Tibial artery (tissue), 4 donors: Measurements from ENCODE around the gene METTL22.

Source experiments
- DNase-seq, 2 donors: peaks; one replicate each; pipeline ENCODE4 v3.0.0-alpha.2; 2019
- H3K27ac ChIP-seq, 2 donors: fragments of 200-600 bp; sonication (generic) in 1 of 2; 1 replicate in 1 of 2; 2 replicates in 1 of 2; pipeline ENCODE4 v1.5.1; 2018 to 2019; ENCODE audit warnings: mild to moderate bottlenecking in 1 of 2
- H3K27me3 ChIP-seq, 2 donors: fragments of 200-600 bp; sonication (generic) in 1 of 2; one replicate each; pipeline versions ENCODE4 v1.5.1 to v1.6.0; 2016 to 2019
- H3K36me3 ChIP-seq, 3 donors: fragments of 200-600 bp; sonication (generic) in 2 of 3; one replicate each; pipeline ENCODE4 v1.5.1; 2016 to 2019; ENCODE audit warnings: mild to moderate bottlenecking in 2 of 3
- H3K4me1 ChIP-seq, 4 donors: fragments of 200-600 bp; sonication (generic) in 2 of 4; 1 replicate in 3 of 4; 2 replicates in 1 of 4; pipeline ENCODE4 v1.5.1; 2016 to 2019
- H3K4me3 ChIP-seq, 2 donors: fragments of 200-600 bp; sonication (generic) in 1 of 2; 1 replicate in 1 of 2; 2 replicates in 1 of 2; pipeline ENCODE4 v1.5.1; 2018 to 2019; ENCODE audit warnings: mild to moderate bottlenecking in 2 of 2
- H3K9me3 ChIP-seq, 3 donors: fragments of 200-600 bp; sonication (generic) in 1 of 3; one replicate each; pipeline ENCODE4 v1.5.1; 2016 to 2019
- intact Hi-C: fragments of 100-400 bp; cut with DNase I; formaldehyde crosslinking; loops from one replicate; pipeline ENCODE4 v1.15.0; 2023; ENCODE audit warnings: low total_unique reads
- TF ChIP-seq, protein P1 (sequence below), 2 experiments: fragments of 200-600 bp in 1 of 2; fragments of 450-650 bp in 1 of 2; IDR thresholded peaks; one replicate each; pipeline ENCODE4 v1.5.1; 2017 to 2019; ENCODE audit warnings: antibody characterized with exemption in 2 of 2, mild to moderate bottlenecking in 1 of 2, moderate library complexity in 1 of 2

Gene METTL22

DNA sequence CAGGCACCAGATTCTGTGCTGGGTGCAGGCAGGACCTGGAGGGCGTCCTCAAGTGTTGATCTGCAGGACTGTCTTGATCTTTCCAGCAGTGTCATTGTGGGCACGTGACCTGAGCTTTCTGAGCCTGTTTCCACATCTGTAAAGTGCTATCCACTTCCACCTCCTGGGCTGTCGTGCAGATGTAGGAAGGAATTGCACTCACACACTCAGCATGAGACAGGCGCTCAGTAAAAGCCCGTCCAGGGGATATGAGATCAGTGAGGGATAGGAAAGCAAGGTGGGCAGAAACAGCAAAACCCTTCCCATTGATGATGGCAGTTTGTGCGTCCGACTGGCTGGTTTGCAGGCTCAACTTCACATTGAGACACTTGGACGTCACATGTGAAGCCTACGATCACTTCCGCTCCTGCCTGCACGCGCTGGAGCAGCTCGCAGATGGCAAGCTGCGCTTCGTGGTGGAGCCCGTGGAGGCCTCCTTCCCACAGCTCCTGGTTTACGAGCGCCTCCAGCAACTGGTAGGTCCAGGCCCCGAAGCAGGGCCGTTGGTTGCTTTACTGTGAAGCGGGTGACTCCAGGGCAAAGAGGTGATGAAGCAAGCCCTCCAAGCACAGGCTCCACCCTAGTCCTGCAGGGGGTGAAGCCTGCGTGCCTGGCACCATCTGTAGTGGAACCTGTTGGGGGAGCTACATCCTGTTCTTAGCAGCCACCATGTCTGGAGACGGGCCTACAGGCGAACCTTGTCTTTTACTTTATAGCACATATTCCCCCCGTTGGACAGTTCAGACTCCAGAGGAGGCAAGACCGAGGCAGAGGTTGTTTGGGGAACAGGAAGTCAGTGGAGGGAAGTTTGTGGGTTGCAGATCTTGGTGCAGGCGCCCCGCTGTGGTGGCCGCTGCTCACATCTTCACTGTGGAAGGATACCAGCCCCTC lies 23.0 kb downstream of the METTL22 start:
- H3K36me3 ChIP-seq, result peaks cover 77 to 89% (median 83%) of the 10 kb centered on the region in 3 donors
- H3K27me3 ChIP-seq, result no peaks in the 10 kb centered on the region
- H3K9me3 ChIP-seq, result no peaks in the 10 kb centered on the region
- no peaks in the 10 kb centered on the region for H3K4me1 ChIP-seq
- intact Hi-C loops, result no loop called here
- no peak overlapping the region for H3K27ac ChIP-seq
- TF ChIP-seq, protein P1, sequence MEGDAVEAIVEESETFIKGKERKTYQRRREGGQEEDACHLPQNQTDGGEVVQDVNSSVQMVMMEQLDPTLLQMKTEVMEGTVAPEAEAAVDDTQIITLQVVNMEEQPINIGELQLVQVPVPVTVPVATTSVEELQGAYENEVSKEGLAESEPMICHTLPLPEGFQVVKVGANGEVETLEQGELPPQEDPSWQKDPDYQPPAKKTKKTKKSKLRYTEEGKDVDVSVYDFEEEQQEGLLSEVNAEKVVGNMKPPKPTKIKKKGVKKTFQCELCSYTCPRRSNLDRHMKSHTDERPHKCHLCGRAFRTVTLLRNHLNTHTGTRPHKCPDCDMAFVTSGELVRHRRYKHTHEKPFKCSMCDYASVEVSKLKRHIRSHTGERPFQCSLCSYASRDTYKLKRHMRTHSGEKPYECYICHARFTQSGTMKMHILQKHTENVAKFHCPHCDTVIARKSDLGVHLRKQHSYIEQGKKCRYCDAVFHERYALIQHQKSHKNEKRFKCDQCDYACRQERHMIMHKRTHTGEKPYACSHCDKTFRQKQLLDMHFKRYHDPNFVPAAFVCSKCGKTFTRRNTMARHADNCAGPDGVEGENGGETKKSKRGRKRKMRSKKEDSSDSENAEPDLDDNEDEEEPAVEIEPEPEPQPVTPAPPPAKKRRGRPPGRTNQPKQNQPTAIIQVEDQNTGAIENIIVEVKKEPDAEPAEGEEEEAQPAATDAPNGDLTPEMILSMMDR (IDR thresholded peaks at IDR 0.05), result no peak
- no peak overlapping the region for H3K4me3 ChIP-seq
- DNase-seq, result peak in 1 of 2 donors; percentile 42

DNA sequence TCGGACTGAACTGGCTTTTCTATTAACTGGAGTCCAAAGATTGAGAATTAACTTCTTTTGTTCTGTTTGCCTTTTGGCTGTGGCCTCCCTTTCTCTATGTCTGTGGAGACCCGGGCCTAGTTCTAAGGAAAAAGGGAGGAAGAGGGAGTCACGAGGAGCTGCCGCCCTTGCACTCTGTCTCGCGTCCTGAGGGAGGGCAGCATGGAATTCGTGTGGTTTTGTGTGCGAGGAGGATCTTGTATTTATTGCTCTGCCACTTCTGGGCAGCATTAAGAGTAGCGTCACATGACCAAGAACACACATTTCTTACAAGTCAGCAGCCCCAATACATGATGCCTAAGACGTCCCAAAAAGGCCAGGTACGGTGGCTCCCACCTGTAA lies 23.6 kb downstream of the METTL22 start:
- no peak overlapping the region for H3K4me3 ChIP-seq

DNA sequence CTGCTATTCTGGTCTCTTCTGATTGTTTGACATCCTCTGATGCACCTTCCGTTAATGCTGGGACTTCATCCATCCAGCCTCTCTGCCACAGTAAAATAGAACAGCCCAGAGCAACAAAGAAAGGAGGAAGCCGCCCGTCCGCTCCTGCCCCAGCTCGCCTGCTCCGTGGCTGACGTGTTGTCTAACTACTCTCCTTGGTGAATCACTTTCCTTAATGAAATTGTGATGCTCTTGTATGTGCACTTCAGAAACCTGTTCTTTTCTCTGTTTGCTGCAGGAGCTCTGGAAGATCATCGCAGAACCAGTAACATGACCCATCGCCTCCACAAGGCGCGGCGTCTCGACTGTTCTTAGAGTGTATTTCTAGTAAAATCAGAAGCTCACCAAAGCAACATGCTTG lies 24.3 kb downstream of the METTL22 start:
- intact Hi-C loops, result no loop called here
- peaks cover 70 to 82% (median 76%) of the 10 kb centered on the region in 3 donors for H3K36me3 ChIP-seq
- TF ChIP-seq, protein P1 (IDR thresholded peaks at IDR 0.05), result no peak

More for the DNA sequence above, 23.6 kb downstream of the METTL22 start:
- TF ChIP-seq, protein P1 (IDR thresholded peaks at IDR 0.05), result no peak
- DNase-seq, result no peak
- Histone ChIP-seq H3K9me3 (no peaks in the 10 kb centered on the region), H3K4me1 (no peaks in the 10 kb centered on the region), H3K27ac (no peak overlapping the region), H3K36me3 (peaks cover 70 to 83% (median 77%) of the 10 kb centered on the region in 3 donors), H3K27me3 (no peaks in the 10 kb centered on the region)
- intact Hi-C loops, result no loop called here

DNA sequence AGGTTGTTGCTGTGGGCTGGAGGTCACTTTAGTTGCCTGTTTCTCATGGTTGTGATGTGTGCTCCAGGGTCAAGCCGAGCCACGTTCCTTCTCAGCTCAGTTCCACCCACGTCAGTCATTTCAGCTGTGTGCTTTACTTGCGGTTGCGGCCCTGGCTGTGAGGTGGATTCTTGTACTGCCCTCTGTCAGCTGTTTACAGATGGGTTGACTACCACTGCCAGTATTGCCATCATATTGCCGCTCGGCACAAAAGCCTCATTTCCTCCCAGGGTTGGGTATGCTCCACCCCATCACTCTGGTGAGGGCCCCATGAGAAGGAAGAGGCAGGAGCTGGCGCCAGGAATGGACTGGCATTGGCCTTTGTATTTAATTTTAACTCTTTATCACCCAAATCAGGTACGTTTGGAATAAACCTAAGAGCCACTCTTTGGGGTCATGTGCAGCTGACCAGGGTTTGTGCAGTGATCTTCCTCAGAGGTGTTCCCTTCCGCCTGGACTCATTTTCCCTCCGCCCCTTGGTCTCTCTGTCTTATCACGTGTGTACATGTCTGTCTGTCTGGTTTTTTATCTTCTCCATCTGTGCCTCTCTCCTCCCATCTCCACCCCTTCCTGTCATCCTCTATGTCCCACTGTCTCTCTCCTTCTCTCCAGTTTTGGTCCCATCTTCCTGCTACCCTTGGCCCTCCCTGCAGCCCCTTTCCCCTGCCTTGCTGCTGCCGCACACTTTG lies 25.0 kb downstream of the METTL22 start:
- TF ChIP-seq, protein P1 (IDR thresholded peaks at IDR 0.05), result no peak
- DNase-seq, result no peak
- Histone ChIP-seq H3K4me1 (no peaks in the 10 kb centered on the region), H3K27ac (no peak overlapping the region), H3K9me3 (no peaks in the 10 kb centered on the region), H3K27me3 (no peaks in the 10 kb centered on the region), H3K4me3 (no peak overlapping the region), H3K36me3 (peaks cover 64 to 75% (median 70%) of the 10 kb centered on the region in 3 donors)
- intact Hi-C loops, result no loop called here

More for the DNA sequence above, 24.3 kb downstream of the METTL22 start:
- Histone ChIP-seq H3K4me3 (no peak overlapping the region), H3K9me3 (no peaks in the 10 kb centered on the region), H3K27me3 (no peaks in the 10 kb centered on the region), H3K4me1 (no peaks in the 10 kb centered on the region), H3K27ac (no peak overlapping the region)
- DNase-seq, result no peak

DNA sequence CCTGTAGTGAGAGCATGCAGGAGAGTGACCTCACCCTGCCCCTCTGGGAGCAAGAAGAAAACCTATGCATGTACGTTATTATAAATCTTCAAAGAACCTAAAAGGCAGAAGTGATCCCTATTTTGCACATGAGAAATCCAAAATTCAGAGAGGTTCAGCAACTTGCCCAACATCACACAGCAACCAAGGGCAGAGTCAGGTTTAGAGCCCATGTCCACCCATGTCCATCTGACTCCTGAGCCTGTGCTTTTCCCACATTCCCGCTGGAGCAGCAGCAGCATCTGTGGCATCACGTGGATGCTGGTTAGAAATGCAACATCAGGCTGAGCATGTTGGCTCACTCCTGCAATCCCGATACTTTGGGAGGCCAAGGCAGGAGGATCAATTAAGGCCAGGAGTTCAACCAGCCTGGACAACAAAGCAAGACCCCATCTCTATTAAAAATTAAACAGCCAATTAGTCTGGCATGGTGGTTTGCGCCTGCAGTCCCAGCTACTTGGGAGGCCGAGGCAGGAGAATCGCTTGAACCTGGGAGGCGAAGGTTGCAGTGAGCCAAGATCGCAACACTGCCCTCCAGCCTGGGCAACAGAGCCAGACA lies 26.3 kb downstream of the METTL22 start:
- DNase-seq, result no peak
- Histone ChIP-seq H3K36me3 (peaks cover 51 to 62% (median 57%) of the 10 kb centered on the region in 3 donors), H3K9me3 (no peaks in the 10 kb centered on the region), H3K4me1 (no peaks in the 10 kb centered on the region), H3K27me3 (no peaks in the 10 kb centered on the region), H3K4me3 (no peak overlapping the region), H3K27ac (no peak overlapping the region)
- intact Hi-C loops, result no loop called here
- TF ChIP-seq, protein P1 (IDR thresholded peaks at IDR 0.05), result no peak
